Left ventricle myocardium superior (tissue), 1 donor: Measurements from ENCODE around the gene DPY19L1. TPM values are rescaled to one million over a fixed set of nuclear protein-coding genes. Genes with fewer than 3 reads are reported as not detected.
"Not testable (repeated sequence)": the region's sequence is repeated elsewhere in the genome, so short reads cannot be mapped to it uniquely, and the experiment has no call there.

Experiments
- ATAC-seq: fragments of 200-7000 bp; cut with Tn5 transposase; one replicate; pipeline ENCODE4 v1.9.1; 2020; ENCODE audit warnings: mild to moderate bottlenecking, moderate library complexity
- DNase-seq: peaks from one replicate; pipeline ENCODE4 v3.0.0-alpha.2; 2020
- intact Hi-C: fragments of 100-400 bp; cut with micrococcal nuclease; formaldehyde crosslinking; loops from one replicate; pipeline ENCODE4 v1.11.0; 2022
- long read RNA-seq: library from polyadenylated mRNA; unstranded; transcript quantifications from one replicate; pipeline ENCODE4 v2.0.0, GENCODE V29; 2021
- total RNA-seq: library from RNA; stranded (reverse); fragmentation: NEBNext Ultra II Directional; extraction: Animal tissue kit (Norgen Biotek cat#: 25700); gene quantifications from one replicate; pipeline ENCODE4 v1.2.1, GENCODE V29; 2021
- donor health status: DM: no; HTN: yes; CAD: no; lungs with severe emphysema.

Gene DPY19L1
- 25.0 TPM for total RNA-seq
- long read RNA-seq, full-length matches to known transcripts = 13 of 27 reads
- long read RNA-seq, partial matches to known transcripts = 2 of 27 reads
- long read RNA-seq, other reads (novel, unspliced or antisense) = 12 of 27 reads

DNA sequence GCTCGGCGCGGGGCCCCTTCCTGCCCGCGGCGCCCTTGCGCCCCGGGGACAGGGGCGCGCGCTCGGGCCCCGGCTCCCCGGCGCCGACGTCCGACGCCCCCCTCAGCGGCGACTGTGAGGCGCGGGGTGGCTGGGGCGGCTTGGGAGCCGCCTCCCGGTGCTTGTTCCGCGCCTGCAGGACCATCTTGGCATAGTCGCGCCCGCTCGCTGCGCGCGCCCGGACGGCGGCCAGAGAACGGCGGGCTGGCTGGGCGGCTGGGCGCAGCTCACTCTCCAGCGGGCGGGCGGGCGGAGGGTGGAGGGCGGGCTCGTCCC is at the start of gene DPY19L1:
Gene DPY19L1 (minus strand): TSS at position 275 of the 315 bp plus-strand sequence. CDS start 91 bp downstream, at position 184.
- intact Hi-C loops = no loop called here
- ATAC-seq (no peak), DNase-seq (no peak)

DNA sequence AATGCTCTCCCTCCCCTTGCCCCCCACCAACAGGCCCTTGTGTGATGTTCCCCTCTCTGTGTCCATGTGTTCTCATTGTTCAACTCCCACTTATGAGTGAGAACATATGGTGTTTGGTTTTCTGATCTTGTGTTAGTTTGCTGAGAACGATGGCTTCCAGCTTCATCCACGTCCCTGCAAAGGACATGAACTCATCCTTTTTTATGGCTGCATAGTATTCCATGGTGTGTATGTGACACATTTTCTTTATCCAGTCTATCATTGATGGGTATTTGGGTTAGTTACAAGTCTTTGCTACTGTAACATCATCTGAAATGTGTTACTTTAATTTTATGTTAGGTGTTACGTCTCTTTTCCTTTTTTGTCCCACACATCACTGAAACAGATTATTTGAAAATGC is 42.2 kb upstream of the DPY19L1 start:
- DNase-seq, ATAC-seq, intact Hi-C loops: not testable (repeated sequence)

DNA sequence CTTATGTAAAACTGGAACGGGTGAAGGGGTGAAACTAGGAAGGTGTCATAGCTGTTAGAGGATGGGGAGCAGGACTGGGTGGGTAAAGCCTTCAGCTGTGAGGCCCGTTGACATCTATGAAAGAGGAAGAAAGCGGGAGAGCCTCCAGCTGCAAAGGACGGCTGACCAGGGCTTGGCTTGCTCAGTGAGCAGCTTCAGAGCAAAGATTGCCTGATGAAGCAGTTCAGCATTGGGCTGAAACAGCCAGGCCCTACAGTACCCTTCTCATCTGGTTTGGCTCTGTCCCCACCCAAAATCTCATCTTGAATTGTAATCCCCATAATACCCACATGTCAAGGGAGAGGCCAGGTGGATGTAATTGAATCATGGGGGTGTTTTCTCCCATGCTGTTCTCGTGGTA is 36.7 kb upstream of the DPY19L1 start:
- intact Hi-C loops, DNase-seq: not testable (repeated sequence)
- peak; percentile 24 for ATAC-seq

- peak; percentile 63 for DNase-seq
These were observed 35.9 kb upstream of the DPY19L1 start for GRCh38 chr7:35072950-35073827.

DNA sequence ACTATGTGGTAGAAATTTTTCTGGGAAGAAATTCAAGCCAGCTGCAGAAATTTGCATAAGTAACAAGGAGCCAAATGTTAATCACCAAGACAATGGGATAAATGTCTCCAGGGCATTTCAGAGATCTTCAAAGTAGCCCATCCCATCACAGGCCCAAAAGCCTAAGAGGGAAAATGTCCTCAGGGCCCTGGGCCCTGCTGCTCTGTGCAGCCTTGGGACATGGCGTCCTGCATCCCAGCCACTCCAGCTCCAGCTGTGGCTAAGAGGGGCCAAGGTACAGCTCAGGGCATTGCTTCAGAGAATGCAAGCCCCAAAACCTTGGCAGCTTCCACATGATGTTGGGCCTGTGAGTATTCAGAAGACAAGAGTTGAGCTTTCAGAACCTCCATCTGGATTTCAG is 31.8 kb upstream of the DPY19L1 start:
- ATAC-seq, intact Hi-C loops, DNase-seq: not testable (repeated sequence)

More at GRCh38 chr7:35072950-35073827, 35.9 kb upstream of the DPY19L1 start:
- peak; percentile 82 for ATAC-seq
- intact Hi-C loops = not testable (repeated sequence)

DNA sequence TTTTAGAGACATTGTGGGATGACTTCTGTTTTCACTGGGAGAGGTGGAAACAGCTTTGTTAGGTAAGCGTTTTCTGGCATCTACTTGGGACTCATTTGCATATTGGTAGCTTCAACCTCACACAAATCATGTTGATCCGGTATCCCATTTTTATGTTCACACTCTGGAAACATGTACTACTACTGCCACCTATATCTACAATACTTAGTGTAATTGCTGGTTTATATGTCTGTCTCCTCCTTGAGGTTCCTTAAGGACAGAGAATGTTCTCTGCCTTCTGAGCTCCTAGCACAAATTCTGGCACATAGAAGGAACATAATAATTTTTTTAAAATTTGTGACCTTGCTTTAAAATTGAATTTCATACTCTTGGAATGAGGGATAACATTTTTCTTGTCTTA is 28.1 kb upstream of the DPY19L1 start:
- ATAC-seq, intact Hi-C loops, DNase-seq: not testable (repeated sequence)

DNA sequence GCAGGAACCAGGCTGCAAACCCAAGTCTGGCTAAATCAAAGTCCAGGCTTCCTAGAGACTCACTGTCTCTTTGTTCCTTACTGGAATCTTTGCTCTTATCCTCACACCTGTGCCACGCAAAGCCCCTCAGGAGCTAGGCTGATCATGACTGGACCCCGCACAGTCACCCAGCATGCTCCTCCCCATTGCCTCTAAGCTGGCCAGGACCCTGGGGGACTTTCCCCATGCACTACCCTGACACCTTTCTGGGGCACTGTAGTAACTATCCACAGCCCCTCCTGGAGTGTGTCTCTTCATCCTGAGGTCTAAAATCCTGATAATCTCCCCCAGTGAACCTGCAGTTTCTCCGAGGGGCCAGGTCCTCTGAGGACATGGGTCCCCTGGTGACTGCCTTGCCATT is 21.3 kb upstream of the DPY19L1 start:
- intact Hi-C loops, ATAC-seq: not testable (repeated sequence)

DNA sequence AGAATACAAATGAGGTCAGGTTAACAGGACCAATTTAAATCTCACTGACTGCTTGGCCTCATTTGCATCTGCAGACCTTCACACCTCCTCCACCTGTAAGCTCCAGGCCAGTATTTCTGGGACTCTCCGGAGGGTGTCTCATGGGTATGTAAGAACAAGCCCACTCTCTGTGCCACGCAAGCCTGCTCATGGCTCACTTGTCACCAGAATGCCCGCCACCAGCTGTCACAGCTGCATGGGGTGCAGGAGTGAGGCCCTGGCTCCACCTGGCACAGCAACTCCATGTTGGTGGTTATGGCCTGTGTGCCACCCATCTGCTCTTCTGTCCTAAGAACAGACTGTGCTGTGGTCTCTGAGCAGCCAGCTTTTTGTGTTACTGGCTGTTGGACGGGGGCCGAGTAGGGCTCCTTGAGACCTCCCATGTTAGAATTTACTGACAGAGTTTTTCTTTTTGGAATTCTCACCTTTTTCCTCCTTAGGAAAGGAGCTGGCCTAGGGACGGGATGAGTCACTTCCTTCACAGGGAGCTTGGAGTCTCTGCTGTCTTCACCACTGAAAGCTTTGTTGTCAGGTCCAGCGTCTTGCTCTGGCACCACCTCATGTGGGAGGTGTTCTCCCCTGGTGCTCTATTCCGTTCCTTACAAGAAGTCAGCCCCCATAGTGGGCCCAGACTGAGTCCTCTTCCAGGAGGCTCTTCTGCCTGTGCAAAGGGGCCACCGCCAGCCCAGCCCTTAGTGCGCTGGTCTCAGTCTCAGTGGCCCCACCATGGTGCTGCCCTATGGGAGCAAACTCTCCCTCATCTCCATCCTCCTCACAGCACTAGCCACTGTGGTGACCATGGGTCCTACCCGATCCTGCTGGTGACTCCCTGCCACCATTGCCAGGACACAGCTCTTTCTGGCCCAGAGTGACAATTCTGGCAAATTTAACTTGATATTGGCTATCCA is 20.5 kb upstream of the DPY19L1 start:
- DNase-seq, intact Hi-C loops, ATAC-seq: not testable (repeated sequence)

More for the DNA sequence above, 21.3 kb upstream of the DPY19L1 start:
- DNase-seq = not testable (repeated sequence)

DNA sequence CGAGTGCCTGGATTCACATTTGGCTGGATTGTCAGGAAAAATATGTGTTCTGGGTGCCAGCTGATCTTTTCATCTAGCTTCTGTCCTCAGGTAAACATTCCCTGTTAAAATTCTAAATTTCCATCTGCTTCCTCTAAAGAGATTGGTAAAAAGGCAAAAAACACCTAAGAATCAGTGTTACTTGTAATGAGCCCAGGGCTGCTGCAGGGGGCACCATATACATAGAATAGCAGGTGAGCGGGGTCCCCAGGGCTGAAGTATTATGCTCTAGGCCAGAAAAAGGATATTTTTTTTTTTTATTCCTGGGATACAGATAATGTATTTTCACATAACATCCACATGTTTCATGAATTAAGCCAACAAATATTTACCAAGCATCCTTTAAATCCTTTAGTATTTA is 18.4 kb upstream of the DPY19L1 start:
- DNase-seq, intact Hi-C loops, ATAC-seq: not testable (repeated sequence)

- peak; percentile 26 for ATAC-seq
- DNase-seq, intact Hi-C loops: not testable (repeated sequence)
These were observed 16.3 kb upstream of the DPY19L1 start for GRCh38 chr7:35053488-35054175.

DNA sequence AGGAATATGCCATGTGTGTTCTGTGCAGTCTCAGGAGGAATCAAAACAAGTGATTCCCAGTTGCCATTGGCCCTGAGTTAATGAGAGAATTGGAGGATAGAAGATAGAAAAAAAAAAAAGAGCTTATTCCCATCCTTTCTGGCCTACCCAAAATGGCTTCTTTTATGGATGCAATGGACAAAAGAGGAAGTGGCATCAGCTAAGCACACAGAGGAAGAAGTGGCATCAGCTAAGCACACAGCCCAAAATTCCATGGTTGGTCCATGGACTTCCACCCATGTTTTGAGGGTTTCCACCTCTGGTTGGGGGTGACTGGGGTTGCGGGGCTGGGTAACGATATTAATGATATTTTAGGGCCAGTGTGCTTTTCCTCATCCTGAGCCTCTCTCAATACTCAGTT is 11.1 kb upstream of the DPY19L1 start:
- DNase-seq, ATAC-seq, intact Hi-C loops: not testable (repeated sequence)

DNA sequence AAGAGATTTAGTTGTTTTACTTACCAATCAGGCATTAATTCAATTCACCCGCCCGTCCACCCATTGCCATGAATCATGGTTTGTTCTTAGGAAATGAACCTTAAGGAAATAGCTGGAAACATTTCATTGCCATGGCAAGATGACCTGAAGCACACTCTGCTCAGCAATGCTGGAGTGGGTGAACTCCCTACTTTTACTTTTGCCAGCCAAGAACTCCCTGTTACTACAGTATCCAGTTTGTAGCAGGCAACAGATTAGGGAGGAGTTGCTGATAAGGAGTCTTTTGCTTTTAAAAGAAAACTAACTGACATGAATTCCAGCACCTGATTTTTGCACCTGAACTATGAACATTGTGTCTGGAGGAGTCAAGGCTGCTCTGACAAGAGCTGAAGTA is 10.6 kb upstream of the DPY19L1 start:
- intact Hi-C loops, DNase-seq: not testable (repeated sequence)
- peak; percentile 85 for ATAC-seq

GRCh38 chr7:35047263-35047911 is 10.1 kb upstream of the DPY19L1 start:
- DNase-seq, intact Hi-C loops, ATAC-seq: not testable (repeated sequence)

DNA sequence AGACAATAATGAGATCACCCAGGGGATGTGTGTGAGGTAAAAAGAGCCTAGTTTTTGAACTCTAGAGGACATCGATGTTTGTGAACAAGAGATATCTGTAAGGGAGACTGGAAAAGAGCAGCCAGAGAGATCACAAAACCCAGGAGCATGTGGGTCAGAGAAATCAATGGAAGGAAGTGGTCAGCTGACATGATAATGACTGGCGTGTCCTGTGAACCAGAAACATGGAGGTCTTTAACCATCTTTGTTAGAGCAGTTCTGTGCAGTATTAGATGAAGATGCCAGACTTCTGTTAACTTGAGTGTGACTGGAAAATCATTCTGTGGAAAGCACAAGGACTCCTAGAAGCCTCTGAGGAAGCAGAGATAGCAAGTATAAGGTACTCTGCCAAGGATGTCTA is 6.0 kb upstream of the DPY19L1 start:
- intact Hi-C loops, DNase-seq, ATAC-seq: not testable (repeated sequence)

- DNase-seq (no peak), ATAC-seq (no peak)
- intact Hi-C loops = no loop called here
These were observed 3.6 kb upstream of the DPY19L1 start for GRCh38 chr7:35040906-35041305.

DNA sequence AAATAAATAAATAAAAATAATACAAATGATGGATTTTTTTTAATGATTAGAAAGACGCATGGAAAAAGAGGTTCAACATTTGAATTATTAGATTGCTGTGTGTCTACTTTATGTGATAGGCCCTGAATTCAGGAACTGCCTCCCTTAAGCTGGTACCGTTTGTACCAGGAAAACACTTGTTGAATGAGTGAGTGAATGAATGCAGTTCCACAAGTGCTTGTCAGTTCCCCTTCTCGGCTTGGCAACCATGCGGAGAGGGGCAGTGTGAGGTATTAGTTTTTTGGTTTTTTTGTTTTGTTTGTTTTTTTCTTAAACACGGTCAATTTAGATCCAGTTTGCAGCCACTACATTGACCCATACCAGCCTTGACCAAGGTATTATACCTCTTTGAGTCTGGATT is 2.1 kb upstream of the DPY19L1 start:
- intact Hi-C loops = no loop called here
- DNase-seq = no peak

GRCh38 chr7:35038354-35038753 is 1.1 kb upstream of the DPY19L1 start:
- no peak for DNase-seq
- intact Hi-C loops = no loop called here
- no peak for ATAC-seq

More for the DNA sequence above, 2.1 kb upstream of the DPY19L1 start:
- ATAC-seq = no peak
